Naive B cell (primary cell): Measurements from ENCODE around the gene RYR2. TPM values are rescaled to one million over a fixed set of nuclear protein-coding genes. Genes with fewer than 3 reads are reported as not detected.

ENCODE experiments used
- polyA plus RNA-seq, 6 donors: library from polyadenylated mRNA; unstranded; fragments of 300-500 nt; fragmentation: Illumina TruSeq; gene quantifications; one replicate each; pipeline ENCODE4 v1.2.3, GENCODE V29; 2021; ENCODE audit warnings: low read depth in 6 of 6

Gene RYR2
- polyA plus RNA-seq, 6 donors from 2014 or later: 0.09 TPM; not detected in 5

Other genes starting within 250 kb of the RYR2 start
- 10 to 100 TPM in 4 of 6 donors, 1 to 10 TPM in 2; 5.2 to 17.9 (median 14.7) TPM for gene MTR, start 246.9 kb upstream of the RYR2 start, polyA plus RNA-seq
- gene MT1HL1, start 37.7 kb upstream of the RYR2 start, polyA plus RNA-seq: not detected